COLO668 (cell line): ENCODE results near the gene RO60.
A peak's percentile ranks its signal among the peaks of the same experiment; 100 is the strongest.

ENCODE experiments used
- DNase-seq: peaks from one replicate; lab custom pipeline; 2025; ENCODE audit not compliant: unreplicated experiment; lab: John Stamatoyannopoulos, UW

Gene RO60

DNA sequence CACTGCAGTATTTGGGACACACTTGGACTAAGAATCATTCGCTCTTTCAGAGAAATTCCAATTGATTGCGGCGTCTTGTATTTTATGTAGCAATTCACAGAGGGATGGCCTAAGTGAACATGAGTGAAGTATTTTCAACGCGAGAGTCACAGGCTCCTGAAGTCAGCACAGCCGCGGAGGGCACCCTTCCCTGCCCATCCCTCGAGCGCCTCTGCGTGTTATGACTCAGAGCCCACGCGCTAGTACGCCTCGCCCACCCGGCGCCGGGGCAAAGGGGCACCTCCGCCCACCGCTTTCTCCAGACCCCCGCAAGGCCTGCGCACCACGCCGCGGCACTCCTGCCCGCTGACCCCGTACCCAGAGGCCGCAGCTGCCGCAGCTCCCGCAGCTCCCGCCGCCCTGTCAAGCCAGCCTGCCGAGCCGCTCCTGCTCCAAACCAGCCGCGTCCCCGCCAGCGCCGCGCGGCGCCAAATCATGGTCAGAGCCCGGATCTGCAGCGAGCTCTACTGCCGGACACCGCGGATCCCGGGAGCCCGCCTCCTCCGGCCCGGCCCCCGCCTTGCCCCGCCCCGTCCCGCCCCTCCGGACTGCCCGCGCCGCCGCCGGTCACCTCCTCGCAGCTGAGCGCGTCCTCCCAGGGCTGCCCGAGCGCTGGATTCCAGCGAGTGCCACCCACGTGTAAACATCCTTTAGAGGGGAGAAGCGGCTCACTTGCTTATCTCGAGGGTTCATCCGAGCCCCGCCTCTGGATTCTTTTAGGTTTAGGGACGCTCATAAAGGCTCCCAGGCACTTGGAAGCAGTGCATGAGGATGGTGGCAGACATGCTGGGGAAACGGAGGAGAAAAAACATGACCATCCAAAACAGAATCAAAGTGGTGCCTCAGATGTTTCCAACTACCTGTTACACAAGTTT is 45.8 kb downstream of the RO60 start, which contains the start of gene GLRX2:
GLRX2 (minus strand) TSS at position 508 of the 914 bp plus-strand sequence; CDS start at position 476, 32 bp downstream.
- peak; percentile 94 for DNase-seq

DNA sequence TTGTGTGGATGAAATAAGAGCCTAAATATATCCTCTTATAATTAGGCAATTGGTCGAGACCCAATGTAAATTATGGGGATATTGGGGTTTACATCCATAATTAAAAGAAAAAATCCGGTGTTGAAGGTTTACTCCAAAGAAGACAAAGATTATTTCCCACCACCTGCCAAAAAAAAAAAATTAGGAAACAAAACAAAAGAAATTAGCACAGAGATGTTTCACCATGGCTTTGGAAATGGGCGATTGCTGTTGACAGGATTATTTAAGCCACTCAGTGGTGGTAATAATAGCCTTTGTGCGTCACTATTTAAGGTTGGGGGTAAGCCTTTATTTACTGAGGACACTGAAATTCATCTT is 46.4 kb downstream of the RO60 start:
- no peak for DNase-seq

DNA sequence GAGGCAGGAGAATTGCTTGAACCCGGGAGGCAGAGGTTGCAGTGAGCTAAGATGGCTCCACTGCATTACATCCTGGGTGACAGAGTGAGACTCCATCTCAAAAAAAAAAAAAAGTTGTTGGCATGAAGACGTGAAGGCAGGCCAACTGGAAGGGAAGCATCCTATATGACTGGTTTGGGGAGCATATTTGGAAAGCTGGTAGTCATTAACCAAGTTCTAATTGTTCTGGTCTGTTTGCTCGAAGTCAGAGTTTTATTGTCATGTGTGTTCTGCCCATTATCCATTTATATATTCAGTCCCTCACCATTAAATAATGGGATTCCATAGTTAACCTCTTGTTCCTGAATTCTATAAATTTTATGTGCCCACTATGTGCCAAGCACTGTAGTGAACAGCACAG is 49.1 kb downstream of the RO60 start:
- DNase-seq = no peak
